ENCODE data around the gene OPA1. TPM values are rescaled to one million over a fixed set of nuclear protein-coding genes. Genes with fewer than 3 reads are reported as not detected.

Gene OPA1
- total and polyA plus RNA-seq, 2 of the 13 experiments (the other 11 are each of a cell fraction or from before 2014, with no cell fraction given), result 26.7 to 78.5 TPM

- DNase-seq (ENCODE audit: low spot score) (no peak), FAIRE-seq (no peak), ATAC-seq (no peak)
- Histone ChIP-seq H3K27me3 (ENCODE audit: control insufficient read depth in 1 of 2, insufficient read depth in 2 of 2, low read length in 2 of 2) (no peaks in the 10 kb centered on the region), H3K9ac (ENCODE audit: insufficient read depth, low read depth, low read length) (no peak overlapping the region), H3K27ac (ENCODE audit: extremely low read length, insufficient read depth, low read length) (no peak overlapping the region), H3K4me1 (ENCODE audit: insufficient read depth, low read length) (no peaks in the 10 kb centered on the region), H3K4me3 (replicated peaks in 1 of 3; ENCODE audit: insufficient read depth in 1 of 3, low read depth in 2 of 3, low read length in 3 of 3) (no peak overlapping the region), H3K4me2 (ENCODE audit: low read depth, low read length) (no peak overlapping the region), H3K79me2 (ENCODE audit: insufficient read depth, low read length) (no peaks in the 10 kb centered on the region), H4K20me1 (ENCODE audit: insufficient read depth, low read length) (no peaks in the 10 kb centered on the region), H3K36me3 (replicated peaks in 1 of 2; ENCODE audit: control insufficient read depth in 1 of 2, insufficient read depth in 2 of 2, low read length in 2 of 2) (peaks cover 0 to 12% of the 10 kb centered on the region in 2 experiments; a peak in 1 of 5 replicates), H2AFZ (ENCODE audit: low read length) (no peak overlapping the region), H3K9me3 (ENCODE audit: low read length) (no peaks in the 10 kb centered on the region)
- TF ChIP-seq MAFK (conservative IDR thresholded peaks at IDR 0.05 in 1 of 2, IDR thresholded peaks at IDR 0.05 in 1 of 2; ENCODE audit: low read length in 2 of 2) (no peak), CC2D1A (CRISPR knock-in tag; IDR thresholded peaks at IDR 0.05) (no peak), NCOR1 (IDR thresholded peaks at IDR 0.05; ENCODE audit: borderline replicate concordance, low read length) (no peak), ZNF841 (CRISPR knock-in tag; IDR thresholded peaks at IDR 0.05; ENCODE audit: borderline replicate concordance) (no peak), ZBTB7B (CRISPR knock-in tag; IDR thresholded peaks at IDR 0.05) (no peak)
- in situ Hi-C loops (cut with HindIII; ENCODE audit: extremely low pct_ligation_motif_present, low pct_unique_long_range_greater_than_20kb), result loop anchor here (25.0 kb wide), 1 partner anchor 638 kb away; no protein-coding TSS in a partner anchor
- CTCF ChIA-PET (ENCODE audit: low intra/inter-chr PET ratio, low total read pairs), result no interaction called here
- BruUV-seq (replicated peaks), result no TSS peak
- POLR2A ChIA-PET, result no interaction called here
- WGBS (ENCODE audit: low lambda C conversion rate), result 98% methylated on average over 7 of the region's 7 CpGs
- intact Hi-C loops (cut with micrococcal nuclease; ENCODE audit: unreplicated experiment), result no loop called here
Measured at GRCh38 chr3:193673845-193674244, 80.8 kb downstream of the OPA1 start.

DNA sequence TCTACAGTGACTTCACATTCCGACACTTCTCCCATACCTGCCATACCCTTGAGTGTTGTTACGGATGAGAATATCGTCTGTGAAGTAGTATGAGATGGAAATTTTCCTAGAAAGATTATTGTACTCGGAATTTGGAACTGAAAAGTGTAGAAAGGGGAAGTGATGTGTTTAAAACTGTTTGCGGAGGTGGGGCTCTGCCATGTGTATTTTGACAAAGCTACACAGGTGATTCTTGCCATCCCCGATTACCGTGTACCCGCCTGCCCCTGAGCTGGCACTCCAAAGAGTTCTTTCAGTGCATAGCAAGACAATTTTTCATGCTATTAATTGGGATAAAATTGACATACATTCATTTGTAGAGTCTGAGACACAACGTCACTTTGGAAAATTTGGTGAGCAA lies 81.7 kb downstream of the OPA1 start:
- Histone ChIP-seq H3K27ac (ENCODE audit: extremely low read length, insufficient read depth, low read length) (no peak overlapping the region), H3K36me3 (replicated peaks in 1 of 2; ENCODE audit: control insufficient read depth in 1 of 2, insufficient read depth in 2 of 2, low read length in 2 of 2) (0 out of 5 replicates have a peak, but pooled peaks cover 0 to 12% of the 10 kb centered on the region in 2 experiments), H3K27me3 (ENCODE audit: control insufficient read depth in 1 of 2, insufficient read depth in 2 of 2, low read length in 2 of 2) (no peaks in the 10 kb centered on the region), H3K9me3 (ENCODE audit: low read length) (no peaks in the 10 kb centered on the region), H4K20me1 (ENCODE audit: insufficient read depth, low read length) (no peaks in the 10 kb centered on the region), H3K4me3 (replicated peaks in 1 of 3; ENCODE audit: insufficient read depth in 1 of 3, low read depth in 2 of 3, low read length in 3 of 3) (no peak overlapping the region), H3K4me2 (ENCODE audit: low read depth, low read length) (no peak overlapping the region), H2AFZ (ENCODE audit: low read length) (no peak overlapping the region), H3K79me2 (ENCODE audit: insufficient read depth, low read length) (no peaks in the 10 kb centered on the region), H3K4me1 (ENCODE audit: insufficient read depth, low read length) (no peaks in the 10 kb centered on the region), H3K9ac (ENCODE audit: insufficient read depth, low read depth, low read length) (no peak overlapping the region)
- intact Hi-C loops (cut with micrococcal nuclease; ENCODE audit: unreplicated experiment) (no loop called here), in situ Hi-C loops (cut with HindIII; ENCODE audit: extremely low pct_ligation_motif_present, low pct_unique_long_range_greater_than_20kb) (loop anchor here (25.0 kb wide), 1 partner anchor 638 kb away; no protein-coding TSS in a partner anchor)
- POLR2A ChIA-PET, result no interaction called here
- CTCF ChIA-PET (ENCODE audit: low intra/inter-chr PET ratio, low total read pairs), result no interaction called here
- ATAC-seq (no peak), FAIRE-seq (no peak), DNase-seq (ENCODE audit: low spot score) (no peak)
- WGBS (ENCODE audit: low lambda C conversion rate), result 97% methylated on average over 9 of the region's 9 CpGs
- no TSS peak for BruUV-seq (replicated peaks)
- TF ChIP-seq ZNF83 (CRISPR knock-in tag; IDR thresholded peaks at IDR 0.05; ENCODE audit: borderline replicate concordance) (no peak), ZMAT3 (CRISPR knock-in tag; conservative IDR thresholded peaks at IDR 0.05) (no peak), SMYD3 (CRISPR knock-in tag; IDR thresholded peaks at IDR 0.05) (no peak), HNRNPLL (IDR thresholded peaks at IDR 0.05; ENCODE audit: low read depth, low read length, poor library complexity, severe bottlenecking) (no peak), ZNF766 (CRISPR knock-in tag; IDR thresholded peaks at IDR 0.05; ENCODE audit: borderline replicate concordance) (no peak), KMT2A (CRISPR knock-in tag; IDR thresholded peaks at IDR 0.05) (no peak), ZNF781 (CRISPR knock-in tag; IDR thresholded peaks at IDR 0.05; ENCODE audit: borderline replicate concordance, not compliant biosample characterization) (no peak), ZNF121 (CRISPR knock-in tag; IDR thresholded peaks at IDR 0.05) (no peak), ZNF687 (CRISPR knock-in tag; IDR thresholded peaks at IDR 0.05) (no peak), RARA (CRISPR knock-in tag; IDR thresholded peaks at IDR 0.05) (no peak), GFI1 (CRISPR knock-in tag; IDR thresholded peaks at IDR 0.05; ENCODE audit: borderline replicate concordance) (no peak)
